HepG2 (cell line): ENCODE data around the gene SPATA13.

Source experiments
- FOSL2 ChIP-seq: sonication (generic); formaldehyde crosslinking; IDR thresholded peaks from 2 replicates; pipeline ENCODE4 v1.4.0; 2020; ENCODE audit warnings: missing genetic modification reagents
- FOXA1 ChIP-seq, 2 experiments: fragments of 450-650 bp in 1 of 2; sonication (generic) in 1 of 2; formaldehyde crosslinking in 1 of 2; IDR thresholded peaks; 2 replicates each; pipeline versions ENCODE4 v1.4.0 to v1.6.1; 2016 to 2020; ENCODE audit warnings: missing genetic modification reagents in 1 of 2
- POLR2G ChIP-seq: fragments of 200-400 bp; formaldehyde crosslinking; IDR thresholded peaks from 2 replicates; pipeline ENCODE4 v1.6.1; 2018; ENCODE audit warnings: mild to moderate bottlenecking, low read depth, low read length, moderate library complexity

- no peak for TF ChIP-seq POLR2G
- no peak for TF ChIP-seq FOXA1 (IDR thresholded peaks at IDR 0.05)
- no peak for TF ChIP-seq FOXA1 (CRISPR knock-in tag; IDR thresholded peaks at IDR 0.05)
- peak; percentile 65 for TF ChIP-seq FOSL2 (CRISPR knock-in tag)
These were observed 26.7 kb downstream of the SPATA13 start for GRCh38 chr13:24187185-24187584.
